Esophagus squamous epithelium (tissue), 5 donors: ENCODE measurements around the gene MKRN2OS. TPM values are rescaled to one million over a fixed set of nuclear protein-coding genes. Genes with fewer than 3 reads are reported as not detected.
"Not testable (repeated sequence)": the region's sequence is repeated elsewhere in the genome, so short reads cannot be mapped to it uniquely, and the experiment has no call there.

Experiments
- DNase-seq: peaks from one replicate; lab custom pipeline; 2025; lab: John Stamatoyannopoulos, UW
- H3K27ac ChIP-seq, 4 donors: fragments of 200-600 bp; sonication (generic); one replicate each; pipeline ENCODE4 v1.5.1; 2016 to 2019; ENCODE audit warnings: mild to moderate bottlenecking in 1 of 4
- H3K27me3 ChIP-seq, 4 donors: fragments of 200-600 bp; sonication (generic); 1 replicate in 3 of 4; 2 replicates in 1 of 4; pipeline versions ENCODE4 v1.5.1 to v1.6.0; 2017 to 2021; ENCODE audit warnings: antibody characterized with exemption in 1 of 4
- H3K36me3 ChIP-seq, 3 donors: fragments of 200-600 bp; sonication (generic); one replicate each; pipeline ENCODE4 v1.5.1; 2016 to 2019
- H3K4me1 ChIP-seq, 3 donors: fragments of 200-600 bp; sonication (generic); one replicate each; pipeline ENCODE4 v1.5.1; 2017 to 2019
- H3K4me3 ChIP-seq, 4 donors: fragments of 200-600 bp; sonication (generic); 1 replicate in 3 of 4; 2 replicates in 1 of 4; pipeline ENCODE4 v1.5.1; 2016 to 2019; ENCODE audit warnings: mild to moderate bottlenecking in 2 of 4, moderate library complexity in 1 of 4
- H3K9me3 ChIP-seq, 3 donors: fragments of 200-600 bp; sonication (generic); one replicate each; pipeline ENCODE4 v1.5.1; 2016 to 2019
- CTCF ChIP-seq, 6 experiments: fragments of 450-650 bp in 4 of 6; fragments of 200-600 bp in 2 of 6; sonication (generic) in 2 of 6; IDR thresholded peaks; one replicate each; pipeline ENCODE4 v1.5.1; 2016 to 2019; ENCODE audit warnings: antibody characterized with exemption in 6 of 6, mild to moderate bottlenecking in 4 of 6, moderate library complexity in 4 of 6
- POLR2A ChIP-seq, 4 donors: fragments of 450-650 bp; IDR thresholded peaks; one replicate each; pipeline ENCODE4 v1.6.1; 2017; ENCODE audit warnings: antibody characterized with exemption in 4 of 4, mild to moderate bottlenecking in 4 of 4, moderate library complexity in 3 of 4
- WGBS, 2 donors: methylation state at CpG; one replicate each; pipeline ENCODE4 v1.1.5; 2018; 5-methylcytosine and 5-hydroxymethylcytosine counted together
- intact Hi-C: fragments of 100-400 bp; cut with DNase I; formaldehyde crosslinking; loops from one replicate; pipeline ENCODE4 v1.15.0; 2022
- total RNA-seq, 4 donors: library from RNA; depleted of rRNA; stranded (reverse); fragments of >200 nt; gene quantifications; one replicate each; pipeline ENCODE4 v1.1.0, GENCODE V29; 2016
- donor health status: DM: yes; HTN: yes; CAD: no.

Gene MKRN2OS
- total RNA-seq, 4 donors from 2014 or later = 0.97 to 7.6 (median 2.5) TPM

- Histone ChIP-seq H3K9me3 (no peaks in the 10 kb centered on the region), H3K4me3 (peak overlapping the region; percentile 23 to 65 (median 42)), H3K27ac (peak overlapping the region in 3 of 4 donors; percentile 6 to 42 (median 16)), H3K27me3 (peaks cover 0 to 46% (median 1%) of the 10 kb centered on the region in 4 donors), H3K36me3 (no peaks in the 10 kb centered on the region), H3K4me1 (peaks cover 0 to 43% (median 21%) of the 10 kb centered on the region in 3 donors)
- WGBS, 2 donors = 3 to 10% methylated on average over 11 to 17 of the region's 26 CpGs
- intact Hi-C loops = no loop called here
- no peak for TF ChIP-seq CTCF (IDR thresholded peaks at IDR 0.05)
- TF ChIP-seq POLR2A (IDR thresholded peaks at IDR 0.05) = no peak
- no peak for DNase-seq
Measured at GRCh38 chr3:12553921-12554391, 8.7 kb upstream of the MKRN2OS start.

- no peak for DNase-seq
- no peak overlapping the region for H3K4me3 ChIP-seq
- H3K27ac ChIP-seq = no peak overlapping the region
- WGBS, 2 donors = 55 to 64% methylated on average over 7 of the region's 7 CpGs
- no peaks in the 10 kb centered on the region for H3K9me3 ChIP-seq
- intact Hi-C loops = no loop called here
- peaks cover 0 to 25% (median 5%) of the 10 kb centered on the region in 3 donors for H3K4me1 ChIP-seq
- no peaks in the 10 kb centered on the region for H3K36me3 ChIP-seq
- TF ChIP-seq POLR2A (IDR thresholded peaks at IDR 0.05) = no peak
- no peak for TF ChIP-seq CTCF (IDR thresholded peaks at IDR 0.05)
- H3K27me3 ChIP-seq = peaks cover 0 to 45% (median 1%) of the 10 kb centered on the region in 4 donors
Measured at GRCh38 chr3:12549971-12550760, 4.9 kb upstream of the MKRN2OS start.

DNA sequence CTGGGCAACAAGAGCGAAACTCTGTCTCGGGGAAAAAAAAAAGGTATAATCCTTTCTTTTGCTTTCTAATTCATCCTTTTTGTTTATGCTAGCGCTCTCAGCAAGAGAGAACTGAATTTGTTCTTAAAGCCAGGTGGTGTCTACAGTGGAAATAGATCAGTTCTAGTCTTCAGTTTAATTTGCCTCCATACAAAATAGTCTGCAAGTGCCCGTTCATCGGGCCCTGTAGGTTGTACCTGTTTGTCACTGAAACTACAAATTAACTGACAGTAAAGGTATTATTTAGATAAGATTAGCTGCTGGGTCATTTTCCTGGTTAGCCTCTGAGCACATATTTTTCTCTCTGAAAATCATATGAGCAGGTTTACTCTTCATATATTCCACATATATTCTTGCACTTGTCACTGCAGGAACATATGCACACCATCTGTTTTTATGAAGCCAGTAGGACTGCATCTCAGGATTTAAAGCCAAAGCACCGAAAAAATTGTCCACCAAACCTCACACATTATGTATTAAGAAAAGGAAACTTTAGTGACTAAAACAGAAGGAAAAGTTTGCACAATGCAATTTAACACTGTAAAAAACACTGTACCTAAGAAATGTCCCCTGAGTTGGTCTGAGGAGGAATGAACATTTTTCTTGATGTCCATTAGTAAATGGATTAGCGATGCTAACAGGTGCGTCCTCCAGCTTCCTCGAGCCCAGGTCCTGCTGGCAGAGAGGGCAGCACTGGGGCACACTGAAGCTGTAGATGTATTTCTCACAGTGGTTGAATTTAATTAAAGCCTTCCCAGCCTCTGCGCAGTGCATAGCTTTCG is 437 bp downstream of the MKRN2OS start:
- Histone ChIP-seq H3K9me3 (no peaks in the 10 kb centered on the region), H3K27ac (peak overlapping the region; percentile 24 to 76 (median 63)), H3K4me1 (peaks cover 0 to 18% (median 0%) of the 10 kb centered on the region in 3 donors), H3K27me3 (no peaks in the 10 kb centered on the region), H3K36me3 (peaks cover 0 to 19% (median 6%) of the 10 kb centered on the region in 3 donors), H3K4me3 (peak overlapping the region; percentile 33 to 57 (median 44))
- intact Hi-C loops = no loop called here
- no peak for DNase-seq
- TF ChIP-seq CTCF (IDR thresholded peaks at IDR 0.05) (peak in 1 of 6 experiments; percentile 3), POLR2A (IDR thresholded peaks at IDR 0.05) (no peak)
- WGBS, 2 donors = 30 to 50% methylated on average over 11 of the region's 11 CpGs

DNA sequence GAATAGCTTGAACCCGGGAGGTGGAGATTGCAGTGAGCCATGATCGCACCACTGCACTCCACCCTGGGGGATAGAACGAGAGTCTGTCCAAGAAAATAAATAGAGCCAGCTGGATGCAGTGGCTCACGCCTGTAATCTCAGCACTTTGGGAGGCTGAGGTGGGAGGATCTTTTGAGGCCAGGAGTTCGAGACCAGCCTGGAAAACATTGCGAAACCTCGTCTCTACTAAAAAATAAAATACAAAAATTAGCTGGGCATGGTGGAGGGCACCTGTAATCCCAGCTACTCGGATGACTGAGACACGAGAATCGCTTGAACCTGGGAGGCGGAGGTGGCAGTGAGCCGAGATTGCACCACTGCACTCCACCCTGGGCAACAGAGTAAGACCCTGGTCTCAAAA is 1.8 kb downstream of the MKRN2OS start:
- H3K9me3 ChIP-seq, H3K4me3 ChIP-seq, H3K27ac ChIP-seq, H3K27me3 ChIP-seq, DNase-seq, intact Hi-C loops: not testable (repeated sequence)
- Histone ChIP-seq H3K36me3 (peaks cover 0 to 28% (median 6%) of the 10 kb centered on the region in 3 donors), H3K4me1 (peaks cover 0 to 16% (median 0%) of the 10 kb centered on the region in 3 donors)
- WGBS, 2 donors = 84 to 88% methylated on average over 12 of the region's 12 CpGs

- no peak for DNase-seq
- H3K36me3 ChIP-seq = peaks cover 0 to 28% (median 6%) of the 10 kb centered on the region in 3 donors
- no peak overlapping the region for H3K4me3 ChIP-seq
- TF ChIP-seq POLR2A (IDR thresholded peaks at IDR 0.05) (no peak), CTCF (IDR thresholded peaks at IDR 0.05) (peak in 1 of 6 experiments; percentile 15)
- 71 to 82% methylated on average over 8 of the region's 8 CpGs for WGBS, 2 donors
- intact Hi-C loops = no loop called here
- H3K9me3 ChIP-seq = no peaks in the 10 kb centered on the region
- no peaks in the 10 kb centered on the region for H3K27me3 ChIP-seq
- H3K4me1 ChIP-seq = peaks cover 0 to 16% (median 0%) of the 10 kb centered on the region in 3 donors
- H3K27ac ChIP-seq = no peak overlapping the region
Measured at GRCh38 chr3:12541625-12542024, 3.7 kb downstream of the MKRN2OS start.
